HT1080 (cell line): Measurements from ENCODE around the gene ADAR. TPM values are rescaled to one million over a fixed set of nuclear protein-coding genes. Genes with fewer than 3 reads are reported as not detected.
A peak's percentile ranks its signal among the peaks of the same experiment; 100 is the strongest.

Experiments
- DNase-seq: peaks from one replicate; pipeline ENCODE4 v3.0.0-alpha.2; 2015; ENCODE audit warnings: low read depth
- total RNA-seq: library from RNA; depleted of rRNA; stranded (reverse); fragments of >200 nt; shearing (Covaris generic); gene quantifications from 2 replicates; pipeline ENCODE4 v1.2.3, GENCODE V29; 2014

ADAR gene
- total RNA-seq, 1 experiment from 2014 or later: 107 TPM

DNA sequence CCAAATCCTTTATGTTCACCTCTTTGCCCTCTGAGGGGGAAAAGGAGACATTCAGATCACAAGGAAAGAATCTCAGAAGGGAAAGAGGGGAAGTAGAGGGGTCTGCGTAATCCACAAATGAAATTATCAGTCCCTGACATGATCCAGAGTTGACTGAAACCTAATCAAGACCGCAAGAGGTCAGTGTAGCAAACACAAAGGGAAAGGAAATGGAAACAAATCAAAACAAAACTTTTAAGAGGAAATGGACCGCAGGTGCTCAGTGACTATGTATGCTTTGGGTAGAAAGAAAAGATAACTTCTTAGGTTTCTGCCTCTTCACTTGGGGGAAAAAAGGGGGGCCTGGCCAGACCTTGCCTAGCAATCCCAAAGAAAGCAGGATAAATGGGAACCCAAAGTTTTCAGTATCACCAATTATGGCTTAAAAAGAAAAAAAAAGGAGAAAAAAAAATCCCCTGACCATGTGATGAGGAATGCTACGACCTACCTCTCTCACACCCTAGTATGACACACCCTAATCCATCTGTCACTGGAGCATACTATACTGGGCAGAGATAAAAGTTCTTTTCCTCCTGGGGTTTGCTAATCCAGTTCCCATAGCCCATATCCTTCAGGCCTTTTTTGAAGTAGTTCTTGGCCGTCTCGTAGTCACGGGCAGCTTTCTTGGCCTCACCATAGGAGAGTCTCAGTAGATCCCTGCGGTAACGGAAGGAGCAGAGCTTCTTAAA lies 23.6 kb downstream of the ADAR start:
- no peak for DNase-seq

DNA sequence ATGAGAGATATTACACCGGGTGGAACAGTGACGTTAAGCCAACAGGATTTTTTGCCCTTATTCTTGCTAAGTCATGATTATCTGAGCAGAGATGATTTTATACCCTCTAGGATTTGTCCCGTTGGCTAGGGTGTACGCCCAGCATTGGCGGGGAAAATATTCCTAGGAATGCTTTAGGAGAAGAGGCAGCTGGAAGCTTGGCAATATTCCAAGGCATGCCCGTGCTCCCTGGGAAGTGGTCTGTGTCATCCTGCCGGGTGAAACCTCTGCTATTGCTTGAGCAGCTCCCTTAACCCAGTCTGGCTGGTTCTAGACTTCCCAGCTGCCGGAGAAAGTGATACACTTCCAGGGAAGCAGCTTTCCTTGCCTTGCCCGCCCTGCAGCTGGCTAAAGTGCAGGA lies 24.2 kb downstream of the ADAR start:
- DNase-seq: no peak

DNA sequence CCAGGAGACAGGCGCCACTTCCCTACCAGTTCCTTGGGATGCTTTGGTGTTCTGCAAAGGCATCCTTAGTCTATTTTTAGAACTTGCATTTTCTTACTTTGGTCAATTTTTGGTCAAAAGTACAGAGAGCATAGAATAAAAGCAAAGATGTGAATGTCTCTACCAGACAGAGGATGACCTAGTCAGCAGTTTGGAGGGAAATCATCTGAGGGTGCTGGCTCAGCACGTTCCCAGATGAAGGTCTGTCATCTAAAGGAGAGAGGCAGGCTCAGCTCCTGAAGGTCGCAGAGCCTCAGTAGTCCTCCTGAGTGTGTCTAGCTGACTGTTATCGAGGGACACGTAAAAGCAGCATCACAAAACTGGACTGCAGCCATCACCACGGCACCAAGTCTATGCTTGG lies 25.1 kb downstream of the ADAR start:
- DNase-seq: no peak

DNA sequence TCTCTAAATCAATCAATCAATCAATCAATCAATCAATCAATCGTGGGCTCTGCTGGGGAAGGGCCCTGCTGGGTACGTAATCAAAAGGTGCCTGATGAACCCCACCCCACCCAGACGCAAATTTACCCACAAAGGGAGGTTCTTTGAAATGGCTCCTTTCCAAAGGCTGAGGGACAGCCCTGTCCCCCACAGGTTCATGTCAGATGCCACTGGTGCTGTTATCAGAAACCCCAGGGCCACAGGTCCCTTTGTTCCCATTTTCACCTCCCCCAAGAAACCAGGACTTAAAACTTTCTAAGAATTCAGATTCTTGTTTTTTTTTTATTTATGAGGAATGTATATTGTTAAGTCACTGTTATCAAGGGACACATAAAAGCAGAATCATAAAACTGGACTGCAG lies 26.2 kb downstream of the ADAR start:
- no peak for DNase-seq

DNA sequence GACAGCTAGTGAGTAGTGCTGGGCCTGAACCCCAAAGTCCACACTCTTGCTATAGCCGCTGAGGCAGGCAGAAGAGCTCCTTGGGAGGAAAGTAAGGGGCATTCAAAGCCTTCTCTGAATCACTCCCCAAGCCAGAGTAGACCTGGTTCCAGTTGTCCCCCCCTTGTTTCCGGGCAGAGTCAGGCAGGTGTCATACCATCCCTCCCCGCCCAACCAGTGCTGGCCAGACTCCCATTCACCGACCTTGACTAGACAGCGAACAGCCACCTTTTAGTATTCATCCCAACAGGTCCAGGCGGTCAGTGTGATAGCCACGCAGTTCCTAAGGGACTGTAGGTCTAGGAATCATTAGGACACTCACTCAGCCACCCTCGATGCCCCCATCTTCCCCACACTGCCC lies 28.6 kb downstream of the ADAR start:
- DNase-seq: no peak

DNA sequence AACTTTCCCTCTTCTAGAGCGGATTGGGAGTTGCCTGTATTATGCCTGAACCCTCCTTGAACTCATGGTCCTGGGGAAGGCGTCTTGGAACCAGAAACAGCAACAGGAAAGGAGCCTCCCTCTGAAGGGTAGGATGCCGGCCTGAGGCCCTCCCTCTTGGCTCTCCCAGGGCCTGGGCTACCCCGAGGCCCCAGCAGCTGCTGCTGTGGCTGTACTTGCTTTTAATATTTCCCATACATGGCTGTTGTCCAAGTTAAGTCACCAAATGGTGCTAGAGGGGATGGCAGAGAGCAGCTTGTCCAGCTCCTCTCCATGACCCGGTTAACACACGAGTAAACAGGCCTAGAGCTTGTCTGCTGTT lies 29.9 kb downstream of the ADAR start:
- DNase-seq: no peak

DNA sequence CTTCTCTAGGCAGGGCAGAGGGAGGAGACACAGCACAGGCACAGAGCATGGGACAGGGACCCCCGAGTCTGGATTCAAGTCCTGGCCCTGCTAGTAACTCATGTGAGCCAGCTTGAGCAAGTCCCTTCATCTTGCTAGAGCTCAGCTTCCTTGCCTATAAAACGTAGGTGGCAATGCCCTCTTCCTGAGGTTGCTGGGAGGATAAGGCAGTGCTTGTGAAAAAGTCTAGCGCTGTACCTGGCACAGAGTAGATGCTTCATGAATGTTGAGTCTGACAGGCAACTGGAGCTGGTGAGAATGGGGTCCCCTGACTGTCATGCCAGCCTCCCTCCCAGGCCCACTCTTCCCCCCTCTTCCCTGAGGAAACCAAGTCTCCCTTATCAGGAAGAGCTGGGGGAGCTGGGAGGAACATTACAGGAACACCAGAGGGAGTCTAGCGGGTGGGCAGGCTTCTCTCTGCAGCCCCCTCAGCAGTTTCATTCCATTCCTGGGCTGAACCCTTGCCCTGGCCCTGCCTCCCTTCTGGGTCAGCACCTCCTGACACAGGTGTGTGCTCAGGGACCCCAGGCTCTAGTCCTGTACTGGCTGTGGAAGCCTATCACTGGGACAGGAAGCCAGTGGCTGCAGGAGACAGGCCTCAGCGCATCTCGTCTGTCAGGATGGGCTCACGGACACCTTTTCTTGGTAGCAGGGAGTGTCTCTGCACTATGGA lies 30.5 kb downstream of the ADAR start:
- no peak for DNase-seq

DNA sequence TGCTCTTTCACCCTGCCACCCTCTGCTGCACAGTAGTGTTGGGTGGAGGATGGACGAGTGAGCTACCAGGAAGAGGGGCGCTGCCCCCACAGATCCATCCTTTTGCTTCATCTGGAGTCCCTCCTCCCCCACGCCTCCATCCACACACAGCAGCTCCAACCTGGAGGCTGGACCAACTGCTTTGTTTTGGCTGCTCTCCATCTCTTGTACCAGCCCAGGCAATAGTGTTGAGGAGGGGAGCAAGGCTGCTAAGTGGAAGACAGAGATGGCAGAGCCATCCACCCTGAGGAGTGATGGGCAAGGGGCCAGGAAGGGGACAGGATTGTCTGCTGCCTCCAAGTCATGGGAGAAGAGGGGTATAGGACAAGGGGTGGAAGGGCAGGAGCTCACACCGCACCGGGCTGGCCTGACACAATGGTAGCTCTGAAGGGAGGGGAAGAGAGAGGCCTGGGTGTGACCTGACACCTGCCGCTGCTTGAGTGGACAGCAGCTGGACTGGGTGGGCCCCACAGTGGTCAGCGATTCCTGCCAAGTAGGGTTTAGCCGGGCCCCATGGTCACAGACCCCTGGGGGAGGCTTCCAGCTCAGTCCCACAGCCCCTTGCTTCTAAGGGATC lies 31.9 kb downstream of the ADAR start:
- no peak for DNase-seq

DNA sequence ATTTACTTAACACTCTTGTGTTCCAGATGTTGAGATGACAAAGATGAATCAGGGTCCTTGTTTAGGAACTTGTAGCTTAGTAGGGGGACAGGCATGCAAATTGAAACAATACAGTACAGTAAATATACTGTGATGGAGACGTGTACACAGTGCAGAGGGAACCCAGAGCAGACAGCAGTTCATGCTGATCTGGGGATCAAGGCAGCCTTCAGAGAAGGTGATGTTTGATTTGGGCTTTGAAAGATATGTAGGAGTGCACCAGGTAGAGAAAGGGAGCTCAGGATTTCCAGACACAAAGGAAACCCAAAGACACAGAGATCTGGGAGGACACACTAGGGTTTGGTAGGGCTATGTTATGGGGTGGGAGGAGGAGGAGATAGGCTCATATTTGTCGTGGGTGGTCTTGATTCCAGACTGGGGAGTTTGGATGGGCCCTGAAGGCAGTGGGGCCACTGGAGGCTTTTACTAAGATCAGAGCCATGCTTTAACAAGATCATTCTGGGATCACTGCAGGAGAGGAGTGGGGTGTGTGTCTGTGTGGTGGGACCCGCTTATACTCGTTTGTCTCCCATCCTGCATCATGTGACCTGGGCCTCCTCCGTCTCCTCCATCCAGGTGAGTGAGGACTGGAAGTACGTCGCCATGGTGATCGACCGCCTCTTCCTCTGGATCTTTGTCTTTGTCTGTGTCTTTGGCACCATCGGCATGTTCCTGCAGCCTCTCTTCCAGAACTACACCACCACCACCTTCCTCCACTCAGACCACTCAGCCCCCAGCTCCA lies 32.6 kb downstream of the ADAR start:
- no peak for DNase-seq

DNA sequence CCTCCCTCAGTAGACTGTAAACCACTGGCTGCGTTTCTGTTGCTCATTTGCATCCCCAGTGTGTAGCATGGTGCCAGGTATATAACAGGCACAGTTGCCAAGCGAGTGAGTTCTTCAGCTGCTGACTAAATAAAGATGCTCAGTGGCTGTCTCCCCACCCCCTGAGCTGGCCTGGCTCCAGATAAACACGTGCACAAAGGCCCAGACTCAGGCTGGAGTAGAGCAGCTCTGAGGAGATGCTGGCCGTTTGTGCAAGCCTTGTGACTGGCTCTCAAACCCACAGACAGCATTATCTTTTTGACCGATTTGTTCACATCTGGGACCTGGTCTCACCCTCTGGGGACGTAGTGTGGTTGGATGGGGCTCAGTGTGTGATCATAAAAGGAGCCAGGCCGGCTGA lies 33.3 kb downstream of the ADAR start:
- DNase-seq: peak; percentile 21

DNA sequence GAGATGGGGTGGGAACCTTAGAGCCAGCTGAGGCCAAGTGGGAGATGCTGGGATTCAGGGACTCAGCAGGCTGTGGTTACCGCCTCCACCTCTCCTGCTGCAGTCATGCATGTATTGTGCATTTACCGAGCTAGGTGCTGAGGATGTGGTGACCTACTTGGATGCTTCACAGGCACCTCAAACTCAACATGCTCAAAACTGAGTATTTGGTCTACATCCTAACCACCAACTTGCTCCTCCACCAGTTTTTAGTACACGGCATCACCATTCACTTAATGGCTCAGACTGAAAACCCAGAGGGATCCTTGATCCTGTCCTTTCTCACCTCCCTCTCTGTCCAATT lies 34.8 kb downstream of the ADAR start:
- DNase-seq: no peak

DNA sequence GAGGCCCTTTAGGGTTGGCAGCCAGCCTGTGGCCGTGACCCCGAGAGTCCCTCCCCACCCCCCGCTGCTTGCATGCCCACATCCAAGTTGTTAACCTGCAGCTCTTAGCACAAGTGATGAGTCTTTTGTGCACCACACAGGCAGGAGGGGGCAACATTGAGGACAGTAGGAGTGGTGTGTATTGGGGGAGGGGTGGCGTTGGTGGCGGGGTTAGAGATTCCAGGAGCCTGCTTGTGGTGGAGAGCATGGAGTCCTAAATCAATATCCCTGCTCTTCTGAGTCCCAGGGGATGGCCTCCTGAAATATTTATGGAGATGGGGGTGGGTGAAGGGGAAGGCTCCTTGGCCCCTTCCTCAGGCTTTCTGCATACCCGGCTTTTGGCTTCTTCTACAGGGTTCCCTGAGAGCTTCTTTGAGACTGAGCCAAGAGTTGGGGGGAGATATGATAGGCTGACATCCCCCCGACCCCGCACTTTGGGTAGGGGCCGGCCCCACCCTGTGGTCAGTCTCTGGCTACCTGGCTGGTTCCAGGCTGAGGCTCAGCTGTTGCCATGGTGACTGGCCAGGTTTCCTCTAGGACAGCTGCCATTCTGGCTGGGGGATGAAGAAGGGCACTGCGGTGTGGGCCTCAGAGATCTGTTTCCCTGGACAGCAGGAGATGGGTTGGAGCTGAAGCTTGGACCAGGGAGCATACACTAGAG lies 35.4 kb downstream of the ADAR start:
- DNase-seq: no peak

DNA sequence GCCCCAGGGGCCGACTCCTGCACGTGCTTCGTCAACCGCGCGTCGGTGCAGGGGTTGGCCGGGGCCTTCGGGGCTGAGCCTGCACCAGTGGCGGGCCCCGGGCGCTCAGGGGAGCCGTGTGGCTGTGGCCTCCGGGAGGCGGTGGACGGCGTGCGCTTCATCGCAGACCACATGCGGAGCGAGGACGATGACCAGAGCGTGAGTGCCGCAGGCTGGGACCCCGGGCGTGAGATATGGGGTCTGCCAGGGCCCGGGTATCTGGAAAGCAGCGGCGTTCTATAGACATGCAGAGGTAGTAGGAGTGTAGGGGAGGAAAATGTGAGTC lies 36.1 kb downstream of the ADAR start:
- DNase-seq: no peak

DNA sequence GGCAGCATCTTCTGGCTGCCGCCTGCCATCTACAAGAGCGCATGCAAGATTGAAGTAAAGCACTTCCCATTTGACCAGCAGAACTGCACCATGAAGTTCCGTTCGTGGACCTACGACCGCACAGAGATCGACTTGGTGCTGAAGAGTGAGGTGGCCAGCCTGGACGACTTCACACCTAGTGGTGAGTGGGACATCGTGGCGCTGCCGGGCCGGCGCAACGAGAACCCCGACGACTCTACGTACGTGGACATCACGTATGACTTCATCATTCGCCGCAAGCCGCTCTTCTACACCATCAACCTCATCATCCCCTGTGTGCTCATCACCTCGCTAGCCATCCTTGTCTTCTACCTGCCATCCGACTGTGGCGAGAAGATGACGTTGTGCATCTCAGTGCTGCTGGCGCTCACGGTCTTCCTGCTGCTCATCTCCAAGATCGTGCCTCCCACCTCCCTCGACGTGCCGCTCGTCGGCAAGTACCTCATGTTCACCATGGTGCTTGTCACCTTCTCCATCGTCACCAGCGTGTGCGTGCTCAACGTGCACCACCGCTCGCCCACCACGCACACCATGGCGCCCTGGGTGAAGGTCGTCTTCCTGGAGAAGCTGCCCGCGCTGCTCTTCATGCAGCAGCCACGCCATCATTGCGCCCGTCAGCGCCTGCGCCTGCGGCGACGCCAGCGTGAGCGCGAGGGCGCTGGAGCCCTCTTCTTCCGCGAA lies 36.6 kb downstream of the ADAR start:
- no peak for DNase-seq

DNA sequence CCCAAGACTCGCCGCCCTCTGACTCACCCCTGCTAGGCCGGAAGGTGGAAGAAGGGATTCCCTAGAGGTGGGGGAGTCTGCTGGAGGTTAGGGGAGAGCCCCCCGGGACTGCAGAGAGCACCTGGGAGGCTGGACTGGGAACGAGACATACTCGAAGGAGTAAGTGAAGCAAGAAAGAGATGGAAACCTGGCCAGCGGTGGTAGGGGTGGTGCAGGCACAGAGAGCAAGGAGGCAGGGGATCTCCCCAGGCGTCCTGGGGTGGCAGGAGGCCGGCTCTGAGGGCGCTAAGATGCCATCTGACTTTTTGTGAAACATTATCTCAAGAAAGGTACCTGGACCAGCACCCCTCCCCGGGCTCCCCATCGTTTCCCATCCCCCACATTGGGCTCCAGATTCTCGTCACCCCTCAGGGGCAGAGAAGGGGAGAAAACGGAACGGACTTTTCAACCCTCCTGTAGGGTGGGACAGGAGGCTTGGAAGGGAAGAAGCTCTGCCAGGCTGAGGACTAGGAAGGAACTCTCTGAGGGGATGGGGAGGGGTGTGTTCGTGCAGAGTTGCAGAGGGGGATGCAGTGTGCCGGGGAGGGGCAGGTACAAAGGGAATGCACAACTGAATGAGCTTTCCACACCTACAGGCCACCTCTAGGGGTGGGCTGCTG lies 39.7 kb downstream of the ADAR start:
- DNase-seq: no peak

DNA sequence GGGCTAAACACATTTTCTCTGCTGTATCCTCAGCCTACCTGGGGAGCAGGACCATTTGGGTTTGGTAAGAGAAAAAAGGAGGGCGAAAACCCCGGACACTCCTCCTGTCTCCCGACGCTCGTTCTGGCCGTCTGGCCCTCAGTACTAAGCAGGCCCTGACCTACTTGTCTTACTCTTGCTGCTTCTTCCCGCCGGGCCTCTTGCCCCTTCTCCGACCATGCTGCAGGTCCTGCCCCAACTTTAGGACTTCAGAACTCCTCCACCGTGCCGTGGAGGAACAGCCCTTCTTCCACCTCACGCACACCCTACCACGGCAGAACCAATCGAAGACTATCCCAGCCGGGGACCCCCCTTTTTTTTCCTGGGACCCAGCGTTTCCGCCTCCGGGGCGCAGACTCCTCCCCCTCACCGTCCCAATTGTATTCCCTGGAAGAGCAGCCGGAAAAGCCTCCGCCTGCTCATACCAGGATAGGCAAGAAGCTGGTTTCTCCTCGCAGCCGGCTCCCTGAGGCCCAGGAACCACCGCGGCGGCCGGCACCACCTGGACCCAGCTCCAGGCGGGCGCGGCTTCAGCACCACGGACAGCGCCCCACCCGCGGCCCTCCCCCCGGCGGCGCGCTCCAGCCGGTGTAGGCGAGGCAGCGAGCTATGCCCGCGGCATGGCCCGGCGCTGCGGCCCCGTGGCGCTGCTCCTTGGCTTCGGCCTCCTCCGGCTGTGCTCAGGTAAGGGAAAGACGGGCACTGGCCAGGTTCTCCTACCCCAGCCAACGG lies 40.4 kb downstream of the ADAR start, which contains the start of gene CHRNB2:
Gene CHRNB2, plus strand, starts transcription at position 393 of the 771 bp plus-strand sequence. Its CDS starts 267 bp downstream, at position 660.
- peak; percentile 39 for DNase-seq

DNA sequence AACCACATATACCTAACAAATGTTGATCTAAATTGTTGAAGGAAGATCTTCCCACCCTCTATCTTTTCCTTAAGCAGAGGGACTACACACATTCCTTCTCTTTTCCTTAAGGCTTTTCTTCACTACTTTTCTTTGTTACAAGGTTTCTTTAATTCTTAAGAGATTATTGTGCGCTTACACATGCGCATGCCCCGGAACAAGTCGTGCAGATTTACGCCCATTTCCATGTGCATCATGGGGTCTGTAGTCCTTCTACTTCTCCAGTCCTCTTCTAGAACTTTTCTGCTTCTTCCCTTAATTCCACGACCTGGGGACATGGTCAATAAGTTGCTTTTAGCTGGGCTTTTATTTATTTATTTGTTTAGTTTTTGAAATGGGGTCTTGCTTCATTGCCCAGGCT lies 42.1 kb downstream of the ADAR start:
- DNase-seq: no peak

DNA sequence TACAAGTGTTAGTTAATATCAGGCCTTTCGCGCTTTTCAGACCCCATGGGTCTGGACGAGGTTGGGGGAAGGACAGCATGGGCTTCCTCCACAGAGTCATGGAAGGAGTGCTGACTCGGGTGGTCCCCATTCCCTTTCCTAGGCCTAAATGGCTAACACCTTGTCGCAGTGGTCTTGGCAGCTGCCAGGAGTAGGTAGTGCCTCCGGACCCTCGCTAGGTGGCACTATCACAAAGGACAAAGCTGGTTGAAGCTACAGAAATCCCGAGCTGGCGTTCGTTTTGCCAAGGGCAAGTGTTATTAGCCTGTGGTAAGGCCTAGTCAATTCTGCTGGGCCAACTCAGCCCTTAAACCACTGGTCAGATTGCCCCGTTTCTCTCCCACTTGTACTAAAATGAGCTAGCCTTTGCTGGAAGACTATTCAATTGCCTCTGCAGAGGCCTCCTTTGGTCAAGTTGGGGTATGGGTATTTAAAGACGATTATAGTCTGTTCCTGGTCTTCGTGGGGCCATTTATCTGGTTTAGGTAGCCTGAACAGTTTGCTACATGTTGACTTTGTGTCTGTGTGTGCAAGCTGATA lies 48.4 kb downstream of the ADAR start:
- peak; percentile 82 for DNase-seq
